DMS114 treated with DMSO at 0.1 percent for 48 hours (cell line): ENCODE measurements around the gene MCM7.

Experiments used
- DNase-seq: peaks from one replicate; lab custom pipeline; 2025; ENCODE audit not compliant: unreplicated experiment; lab: John Stamatoyannopoulos, UW

Gene MCM7

GRCh38 chr7:100075418-100075817 lies 25.8 kb downstream of the MCM7 start:
- no peak for DNase-seq

GRCh38 chr7:100074841-100075240 lies 26.4 kb downstream of the MCM7 start:
- no peak for DNase-seq

GRCh38 chr7:100072462-100072861 lies 28.7 kb downstream of the MCM7 start:
- no peak for DNase-seq

GRCh38 chr7:100071018-100071723 lies 30.0 kb downstream of the MCM7 start:
- no peak for DNase-seq

- DNase-seq = no peak
Observed at GRCh38 chr7:100069991-100070390, 31.2 kb downstream of the MCM7 start.

GRCh38 chr7:100066953-100067352 lies 34.2 kb downstream of the MCM7 start:
- no peak for DNase-seq

- no peak for DNase-seq
Observed at GRCh38 chr7:100065452-100066186, 35.6 kb downstream of the MCM7 start.

GRCh38 chr7:100064162-100064561 lies 37.0 kb downstream of the MCM7 start:
- no peak for DNase-seq

GRCh38 chr7:100063376-100063775 lies 37.8 kb downstream of the MCM7 start:
- DNase-seq = no peak

GRCh38 chr7:100061518-100062193 lies 39.5 kb downstream of the MCM7 start:
- DNase-seq = no peak

- DNase-seq = no peak
Observed at GRCh38 chr7:100059251-100059739, 41.9 kb downstream of the MCM7 start.

- no peak for DNase-seq
Observed at GRCh38 chr7:100057006-100057405, 44.2 kb downstream of the MCM7 start.

GRCh38 chr7:100053215-100053614 lies 48.0 kb downstream of the MCM7 start:
- DNase-seq = peak; percentile 69

GRCh38 chr7:100051611-100052010 lies 49.6 kb downstream of the MCM7 start:
- no peak for DNase-seq

- peak; percentile 55 for DNase-seq
Observed at GRCh38 chr7:100049441-100050291, 51.5 kb downstream of the MCM7 start, which contains the start of gene ZSCAN21. TSS of gene ZSCAN21 (plus strand) at chr7:100049774. CDS start at chr7:100057007, 7,233 bp downstream.

- no peak for DNase-seq
Observed at GRCh38 chr7:100048680-100049079, 52.5 kb downstream of the MCM7 start.

GRCh38 chr7:100044718-100045117 lies 56.5 kb downstream of the MCM7 start:
- no peak for DNase-seq
